Measurements from ENCODE around the gene ADGRV1.
A peak's percentile ranks its signal among the peaks of the same experiment; 100 is the strongest.

The ADGRV1 gene

DNA sequence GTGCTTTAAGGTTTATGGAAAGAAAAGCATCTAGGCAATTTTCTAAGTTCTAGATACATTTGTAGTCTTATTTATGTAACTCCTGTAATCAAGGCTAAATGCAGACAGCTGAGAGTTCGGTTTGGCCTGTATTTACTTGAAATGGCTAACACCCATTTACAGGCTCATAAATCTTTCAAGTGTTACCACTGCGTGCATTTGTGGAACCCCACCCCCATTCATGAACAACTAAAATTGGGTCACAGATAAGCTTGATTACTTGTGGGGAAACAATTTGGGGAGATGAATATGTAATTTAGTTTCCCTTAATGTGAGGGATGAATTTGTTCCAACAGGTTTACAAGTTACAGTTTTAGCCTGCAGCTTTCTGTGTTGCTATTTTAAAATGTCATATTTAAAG is 463.9 kb downstream of the ADGRV1 start (continued):
- no peak for TF ChIP-seq ZNF157 (tag by site-specific recombination; IDR thresholded peaks at IDR 0.05)
- TF ChIP-seq, protein P1, sequence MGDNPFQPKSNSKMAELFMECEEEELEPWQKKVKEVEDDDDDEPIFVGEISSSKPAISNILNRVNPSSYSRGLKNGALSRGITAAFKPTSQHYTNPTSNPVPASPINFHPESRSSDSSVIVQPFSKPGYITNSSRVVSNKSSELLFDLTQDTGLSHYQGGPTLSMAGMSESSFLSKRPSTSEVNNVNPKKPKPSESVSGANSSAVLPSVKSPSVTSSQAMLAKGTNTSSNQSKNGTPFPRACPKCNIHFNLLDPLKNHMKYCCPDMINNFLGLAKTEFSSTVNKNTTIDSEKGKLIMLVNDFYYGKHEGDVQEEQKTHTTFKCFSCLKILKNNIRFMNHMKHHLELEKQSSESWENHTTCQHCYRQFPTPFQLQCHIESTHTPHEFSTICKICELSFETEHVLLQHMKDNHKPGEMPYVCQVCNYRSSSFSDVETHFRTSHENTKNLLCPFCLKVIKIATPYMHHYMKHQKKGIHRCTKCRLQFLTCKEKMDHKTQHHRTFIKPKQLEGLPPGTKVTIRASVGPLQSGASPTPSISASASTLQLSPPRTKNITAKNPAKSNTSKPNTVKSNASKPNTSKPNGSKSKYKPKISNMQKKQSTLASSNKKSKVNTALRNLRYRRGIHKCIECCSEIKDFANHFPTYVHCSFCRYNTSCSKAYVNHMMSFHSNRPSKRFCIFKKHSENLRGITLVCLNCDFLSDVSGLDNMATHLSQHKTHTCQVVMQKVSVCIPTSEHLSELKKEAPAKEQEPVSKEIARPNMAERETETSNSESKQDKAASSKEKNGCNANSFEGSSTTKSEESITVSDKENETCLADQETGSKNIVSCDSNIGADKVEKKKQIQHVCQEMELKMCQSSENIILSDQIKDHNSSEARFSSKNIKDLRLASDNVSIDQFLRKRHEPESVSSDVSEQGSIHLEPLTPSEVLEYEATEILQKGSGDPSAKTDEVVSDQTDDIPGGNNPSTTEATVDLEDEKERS (tag by site-specific recombination; IDR thresholded peaks at IDR 0.05), result no peak
- TF ChIP-seq, protein P2, sequence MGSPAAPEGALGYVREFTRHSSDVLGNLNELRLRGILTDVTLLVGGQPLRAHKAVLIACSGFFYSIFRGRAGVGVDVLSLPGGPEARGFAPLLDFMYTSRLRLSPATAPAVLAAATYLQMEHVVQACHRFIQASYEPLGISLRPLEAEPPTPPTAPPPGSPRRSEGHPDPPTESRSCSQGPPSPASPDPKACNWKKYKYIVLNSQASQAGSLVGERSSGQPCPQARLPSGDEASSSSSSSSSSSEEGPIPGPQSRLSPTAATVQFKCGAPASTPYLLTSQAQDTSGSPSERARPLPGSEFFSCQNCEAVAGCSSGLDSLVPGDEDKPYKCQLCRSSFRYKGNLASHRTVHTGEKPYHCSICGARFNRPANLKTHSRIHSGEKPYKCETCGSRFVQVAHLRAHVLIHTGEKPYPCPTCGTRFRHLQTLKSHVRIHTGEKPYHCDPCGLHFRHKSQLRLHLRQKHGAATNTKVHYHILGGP (tag by site-specific recombination; IDR thresholded peaks at IDR 0.05), result no peak
- no peak for TF ChIP-seq ZNF423 (tag by site-specific recombination; IDR thresholded peaks at IDR 0.05)
- TF ChIP-seq, protein P3, sequence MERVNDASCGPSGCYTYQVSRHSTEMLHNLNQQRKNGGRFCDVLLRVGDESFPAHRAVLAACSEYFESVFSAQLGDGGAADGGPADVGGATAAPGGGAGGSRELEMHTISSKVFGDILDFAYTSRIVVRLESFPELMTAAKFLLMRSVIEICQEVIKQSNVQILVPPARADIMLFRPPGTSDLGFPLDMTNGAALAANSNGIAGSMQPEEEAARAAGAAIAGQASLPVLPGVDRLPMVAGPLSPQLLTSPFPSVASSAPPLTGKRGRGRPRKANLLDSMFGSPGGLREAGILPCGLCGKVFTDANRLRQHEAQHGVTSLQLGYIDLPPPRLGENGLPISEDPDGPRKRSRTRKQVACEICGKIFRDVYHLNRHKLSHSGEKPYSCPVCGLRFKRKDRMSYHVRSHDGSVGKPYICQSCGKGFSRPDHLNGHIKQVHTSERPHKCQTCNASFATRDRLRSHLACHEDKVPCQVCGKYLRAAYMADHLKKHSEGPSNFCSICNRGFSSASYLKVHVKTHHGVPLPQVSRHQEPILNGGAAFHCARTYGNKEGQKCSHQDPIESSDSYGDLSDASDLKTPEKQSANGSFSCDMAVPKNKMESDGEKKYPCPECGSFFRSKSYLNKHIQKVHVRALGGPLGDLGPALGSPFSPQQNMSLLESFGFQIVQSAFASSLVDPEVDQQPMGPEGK (tag by site-specific recombination; IDR thresholded peaks at IDR 0.05), result peak; percentile 60
- TF ChIP-seq, protein P4, sequence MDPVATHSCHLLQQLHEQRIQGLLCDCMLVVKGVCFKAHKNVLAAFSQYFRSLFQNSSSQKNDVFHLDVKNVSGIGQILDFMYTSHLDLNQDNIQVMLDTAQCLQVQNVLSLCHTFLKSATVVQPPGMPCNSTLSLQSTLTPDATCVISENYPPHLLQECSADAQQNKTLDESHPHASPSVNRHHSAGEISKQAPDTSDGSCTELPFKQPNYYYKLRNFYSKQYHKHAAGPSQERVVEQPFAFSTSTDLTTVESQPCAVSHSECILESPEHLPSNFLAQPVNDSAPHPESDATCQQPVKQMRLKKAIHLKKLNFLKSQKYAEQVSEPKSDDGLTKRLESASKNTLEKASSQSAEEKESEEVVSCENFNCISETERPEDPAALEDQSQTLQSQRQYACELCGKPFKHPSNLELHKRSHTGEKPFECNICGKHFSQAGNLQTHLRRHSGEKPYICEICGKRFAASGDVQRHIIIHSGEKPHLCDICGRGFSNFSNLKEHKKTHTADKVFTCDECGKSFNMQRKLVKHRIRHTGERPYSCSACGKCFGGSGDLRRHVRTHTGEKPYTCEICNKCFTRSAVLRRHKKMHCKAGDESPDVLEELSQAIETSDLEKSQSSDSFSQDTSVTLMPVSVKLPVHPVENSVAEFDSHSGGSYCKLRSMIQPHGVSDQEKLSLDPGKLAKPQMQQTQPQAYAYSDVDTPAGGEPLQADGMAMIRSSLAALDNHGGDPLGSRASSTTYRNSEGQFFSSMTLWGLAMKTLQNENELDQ (tag by site-specific recombination; IDR thresholded peaks at IDR 0.05; ENCODE audit: low read depth), result no peak
- no peak for TF ChIP-seq ZNF354C (tag by site-specific recombination; IDR thresholded peaks at IDR 0.05; ENCODE audit: borderline replicate concordance, low read depth)
- TF ChIP-seq, protein P5, sequence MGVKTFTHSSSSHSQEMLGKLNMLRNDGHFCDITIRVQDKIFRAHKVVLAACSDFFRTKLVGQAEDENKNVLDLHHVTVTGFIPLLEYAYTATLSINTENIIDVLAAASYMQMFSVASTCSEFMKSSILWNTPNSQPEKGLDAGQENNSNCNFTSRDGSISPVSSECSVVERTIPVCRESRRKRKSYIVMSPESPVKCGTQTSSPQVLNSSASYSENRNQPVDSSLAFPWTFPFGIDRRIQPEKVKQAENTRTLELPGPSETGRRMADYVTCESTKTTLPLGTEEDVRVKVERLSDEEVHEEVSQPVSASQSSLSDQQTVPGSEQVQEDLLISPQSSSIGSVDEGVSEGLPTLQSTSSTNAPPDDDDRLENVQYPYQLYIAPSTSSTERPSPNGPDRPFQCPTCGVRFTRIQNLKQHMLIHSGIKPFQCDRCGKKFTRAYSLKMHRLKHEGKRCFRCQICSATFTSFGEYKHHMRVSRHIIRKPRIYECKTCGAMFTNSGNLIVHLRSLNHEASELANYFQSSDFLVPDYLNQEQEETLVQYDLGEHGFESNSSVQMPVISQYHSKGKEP (tag by site-specific recombination; IDR thresholded peaks at IDR 0.05), result peak; percentile 95
- TF ChIP-seq ZNF292 (tag by site-specific recombination; IDR thresholded peaks at IDR 0.05; ENCODE audit: borderline replicate concordance, low read depth), result no peak
- no peak for TF ChIP-seq ZNF169 (tag by site-specific recombination; IDR thresholded peaks at IDR 0.05)
- TF ChIP-seq ZBTB7A (tag by site-specific recombination; IDR thresholded peaks at IDR 0.05; ENCODE audit: low read depth), result no peak
- TF ChIP-seq, protein P6, sequence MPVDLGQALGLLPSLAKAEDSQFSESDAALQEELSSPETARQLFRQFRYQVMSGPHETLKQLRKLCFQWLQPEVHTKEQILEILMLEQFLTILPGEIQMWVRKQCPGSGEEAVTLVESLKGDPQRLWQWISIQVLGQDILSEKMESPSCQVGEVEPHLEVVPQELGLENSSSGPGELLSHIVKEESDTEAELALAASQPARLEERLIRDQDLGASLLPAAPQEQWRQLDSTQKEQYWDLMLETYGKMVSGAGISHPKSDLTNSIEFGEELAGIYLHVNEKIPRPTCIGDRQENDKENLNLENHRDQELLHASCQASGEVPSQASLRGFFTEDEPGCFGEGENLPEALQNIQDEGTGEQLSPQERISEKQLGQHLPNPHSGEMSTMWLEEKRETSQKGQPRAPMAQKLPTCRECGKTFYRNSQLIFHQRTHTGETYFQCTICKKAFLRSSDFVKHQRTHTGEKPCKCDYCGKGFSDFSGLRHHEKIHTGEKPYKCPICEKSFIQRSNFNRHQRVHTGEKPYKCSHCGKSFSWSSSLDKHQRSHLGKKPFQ (tag by site-specific recombination; IDR thresholded peaks at IDR 0.05), result peak; percentile 35; the same call in 1 of the 2 replicates
- TF ChIP-seq, protein P7, sequence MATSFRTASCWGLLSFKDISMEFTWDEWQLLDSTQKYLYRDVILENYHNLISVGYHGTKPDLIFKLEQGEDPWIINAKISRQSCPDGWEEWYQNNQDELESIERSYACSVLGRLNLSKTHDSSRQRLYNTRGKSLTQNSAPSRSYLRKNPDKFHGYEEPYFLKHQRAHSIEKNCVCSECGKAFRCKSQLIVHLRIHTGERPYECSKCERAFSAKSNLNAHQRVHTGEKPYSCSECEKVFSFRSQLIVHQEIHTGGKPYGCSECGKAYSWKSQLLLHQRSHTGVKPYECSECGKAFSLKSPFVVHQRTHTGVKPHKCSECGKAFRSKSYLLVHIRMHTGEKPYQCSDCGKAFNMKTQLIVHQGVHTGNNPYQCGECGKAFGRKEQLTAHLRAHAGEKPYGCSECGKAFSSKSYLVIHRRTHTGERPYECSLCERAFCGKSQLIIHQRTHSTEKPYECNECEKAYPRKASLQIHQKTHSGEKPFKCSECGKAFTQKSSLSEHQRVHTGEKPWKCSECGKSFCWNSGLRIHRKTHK (tag by site-specific recombination; IDR thresholded peaks at IDR 0.05), result no peak
- no peak for TF ChIP-seq HOXA7 (CRISPR knock-in tag; IDR thresholded peaks at IDR 0.05; ENCODE audit: borderline replicate concordance)
- TF ChIP-seq ZNF146 (tag by site-specific recombination; IDR thresholded peaks at IDR 0.05), result no peak
- no peak for TF ChIP-seq ZNF2 (tag by site-specific recombination; IDR thresholded peaks at IDR 0.05)
- peak; percentile 74 for TF ChIP-seq OSR2 (tag by site-specific recombination; IDR thresholded peaks at IDR 0.05)
- TF ChIP-seq ZBTB8A (tag by site-specific recombination; IDR thresholded peaks at IDR 0.05), result peak; percentile 44; the same call in 1 of the 2 replicates
- TF ChIP-seq, protein P8, sequence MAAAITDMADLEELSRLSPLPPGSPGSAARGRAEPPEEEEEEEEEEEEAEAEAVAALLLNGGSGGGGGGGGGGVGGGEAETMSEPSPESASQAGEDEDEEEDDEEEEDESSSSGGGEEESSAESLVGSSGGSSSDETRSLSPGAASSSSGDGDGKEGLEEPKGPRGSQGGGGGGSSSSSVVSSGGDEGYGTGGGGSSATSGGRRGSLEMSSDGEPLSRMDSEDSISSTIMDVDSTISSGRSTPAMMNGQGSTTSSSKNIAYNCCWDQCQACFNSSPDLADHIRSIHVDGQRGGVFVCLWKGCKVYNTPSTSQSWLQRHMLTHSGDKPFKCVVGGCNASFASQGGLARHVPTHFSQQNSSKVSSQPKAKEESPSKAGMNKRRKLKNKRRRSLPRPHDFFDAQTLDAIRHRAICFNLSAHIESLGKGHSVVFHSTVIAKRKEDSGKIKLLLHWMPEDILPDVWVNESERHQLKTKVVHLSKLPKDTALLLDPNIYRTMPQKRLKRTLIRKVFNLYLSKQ (tag by site-specific recombination; IDR thresholded peaks at IDR 0.05; ENCODE audit: borderline replicate concordance), result no peak
- no peak for TF ChIP-seq ZNF549 (tag by site-specific recombination; IDR thresholded peaks at IDR 0.05)
- TF ChIP-seq ZXDB (tag by site-specific recombination; IDR thresholded peaks at IDR 0.05), result peak; percentile 60
- no peak for TF ChIP-seq ZNF140 (tag by site-specific recombination; IDR thresholded peaks at IDR 0.05)
- TF ChIP-seq SP7 (tag by site-specific recombination; IDR thresholded peaks at IDR 0.05), result peak; percentile 82
